ENCODE measurements around the gene PTOV1.

PTOV1 gene

DNA sequence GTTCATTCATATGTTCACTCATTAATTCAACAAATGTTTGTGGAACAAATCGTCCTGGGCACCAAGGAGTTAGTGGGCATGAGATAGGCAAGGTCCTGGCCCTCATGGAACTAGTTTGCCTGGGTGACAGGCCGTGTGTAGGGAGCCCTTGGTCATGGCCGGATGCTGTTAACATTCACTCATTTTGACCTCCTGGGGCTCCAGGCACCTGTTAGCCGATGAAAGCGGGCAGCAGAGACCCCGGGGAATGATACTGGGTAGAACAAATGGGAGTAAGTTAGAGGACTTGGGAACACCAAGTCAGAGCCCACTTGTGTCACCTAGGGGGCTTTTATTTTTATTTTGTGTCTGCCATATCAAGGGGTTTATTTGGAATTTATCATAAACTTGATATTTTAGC, 26.3 kb upstream of the PTOV1 start:
- H2AFZ ChIP-seq (ENCODE audit: low read depth, low read length), result no peak overlapping the region
- H3K4me1 ChIP-seq (ENCODE audit: low read length), result no peaks in the 10 kb centered on the region
- H4K20me1 ChIP-seq (ENCODE audit: insufficient read depth, low read length), result peaks cover 43% of the 10 kb centered on the region
- H3K4me2 ChIP-seq (ENCODE audit: low read length), result no peak overlapping the region
- H3K9me3 ChIP-seq (ENCODE audit: insufficient read depth, low read length), result no peaks in the 10 kb centered on the region; the same call in 1 of the 2 replicates
- H3K27me3 ChIP-seq (ENCODE audit: low read depth, low read length), result no peaks in the 10 kb centered on the region
- no peak overlapping the region for H3K9ac ChIP-seq (ENCODE audit: low read length)
- H3K4me3 ChIP-seq (ENCODE audit: low read length), result no peak overlapping the region
- H3K79me2 ChIP-seq (ENCODE audit: low read length), result peaks cover 52% of the 10 kb centered on the region
- no peak overlapping the region for H3K27ac ChIP-seq (ENCODE audit: low read length)
- H3K36me3 ChIP-seq (replicated peaks; ENCODE audit: low read depth, low read length), result peaks cover 30% of the 10 kb centered on the region
- TF ChIP-seq EZH2phosphoT487 (IDR thresholded peaks at IDR 0.05; ENCODE audit: low read depth), result no peak
- TF ChIP-seq, protein P1, sequence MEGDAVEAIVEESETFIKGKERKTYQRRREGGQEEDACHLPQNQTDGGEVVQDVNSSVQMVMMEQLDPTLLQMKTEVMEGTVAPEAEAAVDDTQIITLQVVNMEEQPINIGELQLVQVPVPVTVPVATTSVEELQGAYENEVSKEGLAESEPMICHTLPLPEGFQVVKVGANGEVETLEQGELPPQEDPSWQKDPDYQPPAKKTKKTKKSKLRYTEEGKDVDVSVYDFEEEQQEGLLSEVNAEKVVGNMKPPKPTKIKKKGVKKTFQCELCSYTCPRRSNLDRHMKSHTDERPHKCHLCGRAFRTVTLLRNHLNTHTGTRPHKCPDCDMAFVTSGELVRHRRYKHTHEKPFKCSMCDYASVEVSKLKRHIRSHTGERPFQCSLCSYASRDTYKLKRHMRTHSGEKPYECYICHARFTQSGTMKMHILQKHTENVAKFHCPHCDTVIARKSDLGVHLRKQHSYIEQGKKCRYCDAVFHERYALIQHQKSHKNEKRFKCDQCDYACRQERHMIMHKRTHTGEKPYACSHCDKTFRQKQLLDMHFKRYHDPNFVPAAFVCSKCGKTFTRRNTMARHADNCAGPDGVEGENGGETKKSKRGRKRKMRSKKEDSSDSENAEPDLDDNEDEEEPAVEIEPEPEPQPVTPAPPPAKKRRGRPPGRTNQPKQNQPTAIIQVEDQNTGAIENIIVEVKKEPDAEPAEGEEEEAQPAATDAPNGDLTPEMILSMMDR (IDR thresholded peaks at IDR 0.05; ENCODE audit: low read depth, low read length), result no peak

DNA sequence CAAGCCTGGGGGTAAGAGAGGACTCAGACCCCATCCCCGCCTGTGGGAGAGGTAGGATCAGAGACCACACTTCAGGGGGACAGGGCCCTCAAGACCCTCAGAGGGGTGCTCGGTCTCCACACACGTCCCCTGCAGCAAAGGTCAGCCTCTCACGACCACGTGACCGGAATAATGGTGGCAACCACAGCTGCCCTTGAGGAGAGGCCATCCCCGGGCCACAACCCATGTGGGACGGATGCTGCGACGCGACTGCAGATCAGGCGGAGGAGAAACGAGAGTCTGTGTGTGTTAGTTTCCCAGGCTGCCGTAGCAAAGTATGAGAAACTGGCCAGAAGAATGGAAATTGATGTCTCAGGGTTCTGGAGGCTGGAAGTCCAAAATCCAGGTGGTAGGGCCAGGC, 23.9 kb upstream of the PTOV1 start:
- TF ChIP-seq, protein P1 (IDR thresholded peaks at IDR 0.05; ENCODE audit: low read depth, low read length), result no peak
- no peak for TF ChIP-seq EZH2phosphoT487 (IDR thresholded peaks at IDR 0.05; ENCODE audit: low read depth)
- Histone ChIP-seq H2AFZ (ENCODE audit: low read depth, low read length) (no peak overlapping the region), H3K79me2 (ENCODE audit: low read length) (peaks cover 37% of the 10 kb centered on the region), H3K4me2 (ENCODE audit: low read length) (no peak overlapping the region), H3K9ac (ENCODE audit: low read length) (no peak overlapping the region), H3K9me3 (ENCODE audit: insufficient read depth, low read length) (no peaks in the 10 kb centered on the region; the same call in 1 of the 2 replicates), H3K4me3 (ENCODE audit: low read length) (no peak overlapping the region), H3K27me3 (ENCODE audit: low read depth, low read length) (no peaks in the 10 kb centered on the region), H3K27ac (ENCODE audit: low read length) (no peak overlapping the region), H3K36me3 (replicated peaks; ENCODE audit: low read depth, low read length) (peaks cover 35% of the 10 kb centered on the region), H3K4me1 (ENCODE audit: low read length) (no peaks in the 10 kb centered on the region), H4K20me1 (ENCODE audit: insufficient read depth, low read length) (peaks cover 45% of the 10 kb centered on the region)

DNA sequence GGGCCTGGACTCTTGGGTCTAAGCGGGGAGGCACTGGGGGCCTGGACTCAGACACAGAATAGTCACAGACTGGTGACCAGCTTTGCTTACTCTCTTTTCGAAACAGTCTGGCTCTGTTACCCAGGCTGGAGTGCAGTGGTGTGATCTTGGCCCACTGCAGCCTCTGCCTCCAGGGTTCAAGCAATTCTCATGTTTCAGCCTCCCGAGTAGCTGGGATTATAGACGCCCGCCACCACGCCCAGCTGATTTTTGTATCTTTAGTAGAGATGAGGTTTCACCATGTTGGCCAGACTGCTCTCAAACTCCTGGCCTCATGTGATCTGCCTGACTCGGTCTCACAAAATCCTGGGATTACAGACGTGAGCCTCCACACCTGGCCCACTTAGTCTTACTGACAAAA, 21.8 kb upstream of the PTOV1 start:
- no peak overlapping the region for H3K4me2 ChIP-seq (ENCODE audit: low read length)
- peaks cover 37% of the 10 kb centered on the region for H3K36me3 ChIP-seq (replicated peaks; ENCODE audit: low read depth, low read length)
- no peak overlapping the region for H3K27ac ChIP-seq (ENCODE audit: low read length)
- no peaks in the 10 kb centered on the region for H3K4me1 ChIP-seq (ENCODE audit: low read length)
- H3K4me3 ChIP-seq (ENCODE audit: low read length), result no peak overlapping the region
- peaks cover 23% of the 10 kb centered on the region for H3K79me2 ChIP-seq (ENCODE audit: low read length)
- no peaks in the 10 kb centered on the region for H3K9me3 ChIP-seq (ENCODE audit: insufficient read depth, low read length)
- H2AFZ ChIP-seq (ENCODE audit: low read depth, low read length), result no peak overlapping the region
- TF ChIP-seq EZH2phosphoT487 (IDR thresholded peaks at IDR 0.05; ENCODE audit: low read depth), result no peak
- TF ChIP-seq, protein P1 (IDR thresholded peaks at IDR 0.05; ENCODE audit: low read depth, low read length), result no peak
- H3K27me3 ChIP-seq (ENCODE audit: low read depth, low read length), result no peaks in the 10 kb centered on the region
- peaks cover 32% of the 10 kb centered on the region for H4K20me1 ChIP-seq (ENCODE audit: insufficient read depth, low read length)
- H3K9ac ChIP-seq (ENCODE audit: low read length), result no peak overlapping the region

DNA sequence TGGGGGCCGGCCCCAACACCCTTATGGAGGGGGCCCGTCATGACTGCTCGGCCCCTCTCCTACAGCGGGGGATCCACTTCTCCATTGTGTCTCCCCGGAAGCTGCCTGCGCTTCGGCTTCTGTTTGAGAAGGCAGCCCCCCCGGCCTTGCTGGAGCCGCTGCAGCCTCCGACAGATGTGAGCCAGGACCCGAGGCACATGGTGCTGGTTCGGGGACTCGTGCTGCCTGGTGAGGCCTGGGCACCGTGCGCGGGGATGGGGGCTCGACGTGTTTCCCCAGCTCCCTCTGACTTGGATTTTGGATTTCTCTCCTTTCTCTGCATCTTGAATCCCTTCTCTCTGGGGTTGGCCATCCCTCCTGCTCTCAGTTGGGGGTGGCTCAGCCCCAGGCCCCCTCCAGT, 21.2 kb upstream of the PTOV1 start:
- no peak overlapping the region for H2AFZ ChIP-seq (ENCODE audit: low read depth, low read length)
- H3K27me3 ChIP-seq (ENCODE audit: low read depth, low read length), result no peaks in the 10 kb centered on the region
- peaks cover 29% of the 10 kb centered on the region for H4K20me1 ChIP-seq (ENCODE audit: insufficient read depth, low read length)
- no peak overlapping the region for H3K4me3 ChIP-seq (ENCODE audit: low read length)
- no peaks in the 10 kb centered on the region for H3K4me1 ChIP-seq (ENCODE audit: low read length)
- no peak overlapping the region for H3K27ac ChIP-seq (ENCODE audit: low read length)
- peaks cover 20% of the 10 kb centered on the region; the same call in 1 of the 2 replicates for H3K79me2 ChIP-seq (ENCODE audit: low read length)
- no peaks in the 10 kb centered on the region for H3K9me3 ChIP-seq (ENCODE audit: insufficient read depth, low read length)
- H3K4me2 ChIP-seq (ENCODE audit: low read length), result no peak overlapping the region
- TF ChIP-seq, protein P1 (IDR thresholded peaks at IDR 0.05; ENCODE audit: low read depth, low read length), result no peak
- TF ChIP-seq EZH2phosphoT487 (IDR thresholded peaks at IDR 0.05; ENCODE audit: low read depth), result no peak
- H3K9ac ChIP-seq (ENCODE audit: low read length), result no peak overlapping the region
- H3K36me3 ChIP-seq (replicated peaks; ENCODE audit: low read depth, low read length), result peaks cover 40% of the 10 kb centered on the region

Data from OCI-LY3 (cell line).